Erythroblast (primary cell): ENCODE results near the gene TSACC.
"Not testable (repeated sequence)": the region's sequence is repeated elsewhere in the genome, so short reads cannot be mapped to it uniquely, and the experiment has no call there.

Source experiments
- DNase-seq, 2 experiments: peaks; one replicate each; lab custom pipeline; 2025; lab: John Stamatoyannopoulos, UW
- GATA1 ChIP-seq: IDR thresholded peaks from 2 replicates; pipeline ENCODE4 v1.6.1; 2011; ENCODE audit warnings: low read depth, mild to moderate bottlenecking, control low read depth, low read length, moderate library complexity
- POLR2A ChIP-seq: IDR thresholded peaks from 2 replicates; pipeline ENCODE4 v1.6.1; 2011; ENCODE audit warnings: mild to moderate bottlenecking, low read length

Gene TSACC

GRCh38 chr1:156359973-156360372, 21.6 kb downstream of the TSACC start:
- no peak for TF ChIP-seq GATA1
- no peak for TF ChIP-seq POLR2A
- peak in 1 of 2 experiments; percentile 30 for DNase-seq

GRCh38 chr1:156360534-156360933, 22.2 kb downstream of the TSACC start:
- DNase-seq = no peak
- no peak for TF ChIP-seq POLR2A

- no peak for DNase-seq
- TF ChIP-seq GATA1 (no peak), POLR2A (no peak)
Measured at GRCh38 chr1:156365754-156366153, 27.4 kb downstream of the TSACC start.

GRCh38 chr1:156366378-156367166, 28.2 kb downstream of the TSACC start:
- DNase-seq = no peak
- no peak for TF ChIP-seq GATA1
- TF ChIP-seq POLR2A = no peak

- DNase-seq = no peak
- no peak for TF ChIP-seq GATA1
- no peak for TF ChIP-seq POLR2A
Measured at GRCh38 chr1:156367383-156368156, 29.2 kb downstream of the TSACC start.

- no peak for DNase-seq
- TF ChIP-seq GATA1 (no peak), POLR2A (no peak)
Measured at GRCh38 chr1:156368157-156368658, 29.9 kb downstream of the TSACC start.

GRCh38 chr1:156368889-156369684, 30.8 kb downstream of the TSACC start, which contains the start of gene RHBG:
TSS of gene RHBG (plus strand) at chr1:156369211. CDS start at chr1:156369250, 39 bp downstream.
- DNase-seq = no peak
- no peak for TF ChIP-seq GATA1
- no peak for TF ChIP-seq POLR2A

GRCh38 chr1:156369685-156370286, 31.5 kb downstream of the TSACC start:
- DNase-seq = not testable (repeated sequence)

- peak in 1 of 2 experiments; percentile 66 for DNase-seq
- TF ChIP-seq GATA1 (no peak), POLR2A (no peak)
Measured at GRCh38 chr1:156371553-156372264, 33.4 kb downstream of the TSACC start.

- no peak for DNase-seq
- TF ChIP-seq POLR2A = no peak
- TF ChIP-seq GATA1 = no peak
Measured at GRCh38 chr1:156372265-156372586, 33.9 kb downstream of the TSACC start.

- DNase-seq = no peak
- TF ChIP-seq GATA1 (no peak), POLR2A (no peak)
Measured at GRCh38 chr1:156372876-156373275, 34.5 kb downstream of the TSACC start.

GRCh38 chr1:156373546-156373945, 35.2 kb downstream of the TSACC start:
- TF ChIP-seq POLR2A (no peak), GATA1 (no peak)
- no peak for DNase-seq

GRCh38 chr1:156376146-156376545, 37.8 kb downstream of the TSACC start:
- DNase-seq = no peak

More at GRCh38 chr1:156376146-156376545, 37.8 kb downstream of the TSACC start:
- TF ChIP-seq POLR2A = no peak
- TF ChIP-seq GATA1 = no peak
